Breast epithelium (tissue), 3 donors: Measurements from ENCODE around the gene NR5A2.

ENCODE experiments used
- CTCF ChIP-seq, 3 donors: fragments of 450-650 bp; IDR thresholded peaks; one replicate each; pipeline ENCODE4 v1.5.1; 2016 to 2017; ENCODE audit warnings: antibody characterized with exemption in 3 of 3, mild to moderate bottlenecking in 3 of 3, moderate library complexity in 3 of 3
- POLR2A ChIP-seq: fragments of 450-650 bp; IDR thresholded peaks from one replicate; pipeline ENCODE4 v1.6.1; 2016; ENCODE audit warnings: antibody characterized with exemption, mild to moderate bottlenecking, moderate library complexity

- TF ChIP-seq CTCF (IDR thresholded peaks at IDR 0.05): no peak
- no peak for TF ChIP-seq POLR2A
Measured at GRCh38 chr1:200128944-200129879, 101.7 kb downstream of the NR5A2 start.
